ENCODE data around the gene GSTA4. TPM values are rescaled to one million over a fixed set of nuclear protein-coding genes. Genes with fewer than 3 reads are reported as not detected.
A peak's percentile ranks its signal among the peaks of the same experiment; 100 is the strongest.

GSTA4 gene
- total and polyA plus RNA-seq, 2 of the 13 experiments (the other 11 are each of a cell fraction or from before 2014, with no cell fraction given): 34.1 to 53.6 TPM

DNA sequence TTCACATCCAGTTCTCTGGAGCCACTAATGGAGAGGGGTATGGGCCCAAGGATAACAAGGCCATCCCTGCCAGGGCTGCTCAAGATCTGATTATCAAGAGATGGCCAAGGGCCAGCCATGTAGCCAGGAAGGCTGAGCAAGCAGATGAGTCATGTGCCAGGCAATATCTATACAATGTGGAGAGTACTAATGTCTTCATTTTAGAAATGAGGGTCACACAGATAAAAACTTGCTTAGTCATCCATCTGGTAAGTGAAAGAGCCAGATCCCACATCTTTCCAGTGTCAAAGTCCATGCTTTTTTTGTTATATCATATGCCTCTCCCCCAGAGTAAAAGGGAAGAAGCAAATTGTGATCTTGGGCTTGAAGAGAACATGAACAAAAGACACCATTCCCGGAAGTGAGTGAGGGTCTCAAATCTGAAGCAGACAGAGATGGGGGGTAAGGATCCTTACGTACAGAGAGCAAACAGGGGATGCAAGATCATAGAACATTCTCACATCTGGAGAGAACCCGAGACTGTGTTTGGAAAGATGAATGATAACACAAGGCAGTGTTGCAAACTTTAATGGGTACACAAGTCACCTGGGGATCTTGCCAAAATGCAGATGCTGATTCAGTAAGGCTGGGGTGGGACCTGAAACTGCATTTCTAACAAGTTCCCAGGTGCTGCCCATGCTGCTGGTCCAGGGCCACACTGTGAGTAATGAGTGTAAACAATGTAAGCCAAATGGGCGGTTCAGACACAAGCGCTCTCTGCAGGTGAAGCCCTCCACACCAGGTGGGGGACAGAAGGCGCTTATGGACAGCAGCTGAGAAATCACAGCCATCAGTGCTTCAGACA lies 65.5 kb downstream of the GSTA4 start (continued):
- TF ChIP-seq SKIL (CRISPR knock-in tag; IDR thresholded peaks at IDR 0.05; ENCODE audit: borderline replicate concordance) (0 out of 2 replicates have a peak, but pooled peaks have one; percentile 14), DNMT3B (CRISPR knock-in tag; conservative IDR thresholded peaks at IDR 0.05) (0 out of 2 replicates have a peak, but pooled peaks have one; percentile 71), ARNT2 (CRISPR knock-in tag; IDR thresholded peaks at IDR 0.05; ENCODE audit: low read depth) (no peak), ZEB1 (IDR thresholded peaks at IDR 0.05; ENCODE audit: insufficient replicate concordance, low read depth) (peak; percentile 81), ARID3A (IDR thresholded peaks at IDR 0.05; ENCODE audit: low read depth, low read length) (no peak), ZNF20 (CRISPR knock-in tag; IDR thresholded peaks at IDR 0.05) (no peak), SMC3 (IDR thresholded peaks at IDR 0.05; ENCODE audit: low read length) (no peak), EP300 (IDR thresholded peaks at IDR 0.05; ENCODE audit: low read depth in 2 of 2, low read length in 2 of 2) (0 out of 4 replicates have a peak, but pooled peaks of 1 of the 2 experiments have one; percentile 4), EP300 (CRISPR knock-in tag; IDR thresholded peaks at IDR 0.05; ENCODE audit: borderline replicate concordance) (peak; percentile 36; the same call in 1 of the 2 replicates), ZBTB25 (CRISPR knock-in tag; IDR thresholded peaks at IDR 0.05) (no peak), TRIM24 (CRISPR knock-in tag; IDR thresholded peaks at IDR 0.05) (no peak), ZNF12 (CRISPR knock-in tag; IDR thresholded peaks at IDR 0.05) (peak; percentile 69; the same call in 1 of the 2 replicates), ZBTB38 (CRISPR knock-in tag; IDR thresholded peaks at IDR 0.05) (0 out of 2 replicates have a peak, but pooled peaks have one; percentile 18), STAG1 (CRISPR knock-in tag; IDR thresholded peaks at IDR 0.05) (peak; percentile 29; the same call in 1 of the 2 replicates), MAFG (CRISPR knock-in tag; IDR thresholded peaks at IDR 0.05) (peak; percentile 67; the same call in 1 of the 2 replicates), ZNF382 (CRISPR knock-in tag; IDR thresholded peaks at IDR 0.05; ENCODE audit: borderline replicate concordance) (no peak), SP5 (CRISPR knock-in tag; IDR thresholded peaks at IDR 0.05; ENCODE audit: borderline replicate concordance, low read depth) (peak; percentile 34; the same call in 1 of the 2 replicates), NFIC (IDR thresholded peaks at IDR 0.05; ENCODE audit: low read length) (no peak)
- TF ChIP-seq, protein P1, sequence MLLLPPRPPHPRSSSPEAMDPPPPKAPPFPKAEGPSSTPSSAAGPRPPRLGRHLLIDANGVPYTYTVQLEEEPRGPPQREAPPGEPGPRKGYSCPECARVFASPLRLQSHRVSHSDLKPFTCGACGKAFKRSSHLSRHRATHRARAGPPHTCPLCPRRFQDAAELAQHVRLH (CRISPR knock-in tag; IDR thresholded peaks at IDR 0.05; ENCODE audit: borderline replicate concordance, low read depth): 0 out of 2 replicates have a peak, but pooled peaks have one; percentile 5
- TF ChIP-seq, protein P2, sequence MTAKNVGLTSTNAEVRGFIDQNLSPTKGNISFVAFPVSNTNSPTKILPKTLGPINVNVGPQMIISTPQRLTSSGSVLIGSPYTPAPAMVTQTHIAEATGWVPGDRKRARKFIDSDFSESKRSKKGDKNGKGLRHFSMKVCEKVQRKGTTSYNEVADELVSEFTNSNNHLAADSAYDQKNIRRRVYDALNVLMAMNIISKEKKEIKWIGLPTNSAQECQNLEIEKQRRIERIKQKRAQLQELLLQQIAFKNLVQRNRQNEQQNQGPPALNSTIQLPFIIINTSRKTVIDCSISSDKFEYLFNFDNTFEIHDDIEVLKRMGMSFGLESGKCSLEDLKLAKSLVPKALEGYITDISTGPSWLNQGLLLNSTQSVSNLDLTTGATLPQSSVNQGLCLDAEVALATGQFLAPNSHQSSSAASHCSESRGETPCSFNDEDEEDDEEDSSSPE (CRISPR knock-in tag; IDR thresholded peaks at IDR 0.05): no peak
- TF ChIP-seq, protein P3, sequence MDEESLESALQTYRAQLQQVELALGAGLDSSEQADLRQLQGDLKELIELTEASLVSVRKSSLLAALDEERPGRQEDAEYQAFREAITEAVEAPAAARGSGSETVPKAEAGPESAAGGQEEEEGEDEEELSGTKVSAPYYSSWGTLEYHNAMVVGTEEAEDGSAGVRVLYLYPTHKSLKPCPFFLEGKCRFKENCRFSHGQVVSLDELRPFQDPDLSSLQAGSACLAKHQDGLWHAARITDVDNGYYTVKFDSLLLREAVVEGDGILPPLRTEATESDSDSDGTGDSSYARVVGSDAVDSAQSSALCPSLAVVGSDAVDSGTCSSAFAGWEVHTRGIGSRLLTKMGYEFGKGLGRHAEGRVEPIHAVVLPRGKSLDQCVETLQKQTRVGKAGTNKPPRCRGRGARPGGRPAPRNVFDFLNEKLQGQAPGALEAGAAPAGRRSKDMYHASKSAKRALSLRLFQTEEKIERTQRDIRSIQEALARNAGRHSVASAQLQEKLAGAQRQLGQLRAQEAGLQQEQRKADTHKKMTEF (CRISPR knock-in tag; IDR thresholded peaks at IDR 0.05): no peak
